ENCODE data around the gene STK24. TPM values are rescaled to one million over a fixed set of nuclear protein-coding genes. Genes with fewer than 3 reads are reported as not detected.

STK24 gene
- polyA plus RNA-seq, 3 donors = 30.4 to 65.9 (median 52.7) TPM

- 67 to 72% (median 69%) methylated on average over 10 of the region's 10 CpGs for WGBS, 3 donors
- no peak overlapping the region for H3K27ac ChIP-seq (ENCODE audit: low read depth, low read length)
Measured at GRCh38 chr13:98541701-98542203, 35.2 kb downstream of the STK24 start.

GRCh38 chr13:98541191-98541590 is 35.7 kb downstream of the STK24 start:
- no peak overlapping the region for H3K27ac ChIP-seq (ENCODE audit: low read depth, low read length)
- WGBS, 3 donors = 46 to 83% (median 54%) methylated on average over 5 of the region's 5 CpGs

GRCh38 chr13:98540476-98540875 is 36.4 kb downstream of the STK24 start:
- WGBS, 3 donors = 16 to 50% (median 50%) methylated on average over 1 of the region's 1 CpG
- H3K27ac ChIP-seq (ENCODE audit: low read depth, low read length) = no peak overlapping the region

DNA sequence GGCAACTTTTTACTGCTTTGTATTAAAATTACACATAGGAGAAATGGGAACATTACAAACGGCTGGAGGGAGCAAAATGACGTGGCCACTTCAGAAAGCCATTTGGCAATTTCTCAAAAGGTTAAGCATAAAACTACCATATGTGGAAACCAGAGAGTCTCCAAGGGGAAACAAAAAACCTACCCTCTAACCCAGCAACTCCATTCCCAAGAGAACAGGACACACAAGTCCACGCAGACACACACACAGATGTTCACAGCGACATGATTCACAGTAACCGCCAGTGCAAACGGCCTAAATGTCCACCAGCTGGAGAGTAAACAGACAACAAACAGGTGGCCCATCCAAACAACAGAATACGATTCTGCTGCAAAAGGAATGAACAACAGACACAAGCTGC is 37.2 kb downstream of the STK24 start:
- no peak overlapping the region for H3K27ac ChIP-seq (ENCODE audit: low read depth, low read length)
- 70 to 81% (median 77%) methylated on average over 7 of the region's 7 CpGs for WGBS, 3 donors

DNA sequence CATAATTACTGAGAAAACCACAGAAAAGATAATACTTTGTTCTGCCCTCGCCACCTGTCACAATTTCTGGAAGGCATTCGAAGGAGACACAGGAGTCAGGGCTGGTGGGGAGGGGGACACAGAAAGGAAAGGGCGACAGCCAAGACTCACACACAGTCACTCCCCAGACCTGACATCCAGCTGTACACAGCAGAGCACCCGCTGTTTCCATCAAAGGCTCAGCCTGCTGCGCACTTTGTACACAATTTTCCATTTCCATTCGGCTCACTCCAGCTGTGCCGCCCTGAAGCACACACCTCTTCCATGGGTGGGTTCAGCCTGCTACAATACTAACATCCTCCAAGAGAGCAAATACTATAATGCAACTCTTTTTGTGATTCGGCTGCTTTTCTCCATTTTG is 38.0 kb downstream of the STK24 start:
- WGBS, 3 donors = 92 to 95% (median 95%) methylated on average over 8 of the region's 8 CpGs
- H3K27ac ChIP-seq (ENCODE audit: low read depth, low read length) = no peak overlapping the region

DNA sequence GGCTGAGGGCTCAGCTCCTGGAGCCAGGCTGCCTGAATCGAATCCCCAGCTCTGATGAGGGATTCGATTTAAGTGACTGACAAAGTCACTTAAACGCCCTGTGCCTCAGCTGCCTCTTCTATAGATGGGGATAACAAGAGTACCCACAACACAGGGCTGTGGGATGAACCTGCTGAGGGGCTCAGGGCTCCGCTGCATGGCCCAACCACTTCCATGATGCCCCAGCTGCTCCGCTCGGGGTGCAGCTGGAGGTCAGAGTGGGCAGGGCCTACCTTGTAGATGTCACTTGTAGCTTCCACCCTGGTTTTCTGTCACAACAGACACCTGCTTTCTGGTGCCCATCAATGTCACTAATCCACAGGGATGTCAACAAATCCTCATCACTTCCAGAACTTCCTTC is 39.2 kb downstream of the STK24 start:
- 87 to 96% (median 94%) methylated on average over 6 of the region's 6 CpGs for WGBS, 3 donors
- H3K27ac ChIP-seq (ENCODE audit: low read depth, low read length) = no peak overlapping the region

GRCh38 chr13:98537306-98537705 is 39.6 kb downstream of the STK24 start:
- WGBS, 3 donors = 78 to 96% (median 95%) methylated on average over 14 of the region's 14 CpGs
- H3K27ac ChIP-seq (ENCODE audit: low read depth, low read length) = no peak overlapping the region

DNA sequence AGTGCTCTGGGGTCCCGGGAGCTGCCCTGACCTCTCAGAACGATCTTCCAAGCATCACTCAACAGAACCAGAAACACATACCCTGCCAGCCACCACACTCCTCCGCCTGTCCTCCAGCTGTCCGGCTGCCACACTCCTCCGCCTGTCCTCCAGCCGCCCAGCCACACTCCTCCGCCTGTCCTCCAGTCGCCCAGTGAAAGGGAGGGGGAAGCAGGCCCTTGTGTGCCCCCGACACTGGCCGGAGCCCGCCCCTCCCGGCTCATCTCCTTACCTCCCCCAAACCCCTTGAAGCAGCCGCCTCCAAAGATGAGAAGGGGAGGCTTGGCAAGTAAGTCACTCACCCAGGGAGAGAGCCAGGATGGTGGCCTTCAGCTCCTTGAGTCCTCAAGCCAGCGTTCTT is 40.2 kb downstream of the STK24 start:
- WGBS, 3 donors = 84 to 88% (median 86%) methylated on average over 14 of the region's 14 CpGs
- no peak overlapping the region for H3K27ac ChIP-seq (ENCODE audit: low read depth, low read length)

- no peak overlapping the region for H3K27ac ChIP-seq (ENCODE audit: low read depth, low read length)
- WGBS, 3 donors = 35 to 70% (median 63%) methylated on average over 13 of the region's 13 CpGs
Measured at GRCh38 chr13:98535501-98536354, 41.2 kb downstream of the STK24 start.

GRCh38 chr13:98534821-98535220 is 42.1 kb downstream of the STK24 start:
- no peak overlapping the region for H3K27ac ChIP-seq (ENCODE audit: low read depth, low read length)
- 87 to 97% (median 96%) methylated on average over 7 of the region's 7 CpGs for WGBS, 3 donors

DNA sequence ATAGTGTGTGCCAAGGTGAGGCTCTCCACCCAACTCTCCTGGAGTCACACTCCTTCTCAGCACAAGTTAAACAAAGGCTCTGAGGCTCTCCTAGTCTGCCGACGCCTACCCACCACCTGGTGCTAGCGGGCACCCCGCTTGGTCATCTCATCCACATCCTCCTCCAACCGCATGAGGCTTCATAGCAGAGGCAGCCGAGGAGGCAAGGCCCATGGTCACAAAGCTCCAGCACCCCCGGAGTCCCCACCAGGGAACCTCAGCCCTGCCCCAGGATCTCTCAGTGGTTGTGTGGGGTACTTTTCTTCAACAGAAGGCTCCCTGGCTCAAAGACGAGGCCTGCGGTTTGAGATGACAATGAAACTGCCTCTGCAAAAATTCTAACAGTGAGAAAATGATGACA is 43.0 kb downstream of the STK24 start:
- 89 to 95% (median 93%) methylated on average over 9 of the region's 9 CpGs for WGBS, 3 donors

DNA sequence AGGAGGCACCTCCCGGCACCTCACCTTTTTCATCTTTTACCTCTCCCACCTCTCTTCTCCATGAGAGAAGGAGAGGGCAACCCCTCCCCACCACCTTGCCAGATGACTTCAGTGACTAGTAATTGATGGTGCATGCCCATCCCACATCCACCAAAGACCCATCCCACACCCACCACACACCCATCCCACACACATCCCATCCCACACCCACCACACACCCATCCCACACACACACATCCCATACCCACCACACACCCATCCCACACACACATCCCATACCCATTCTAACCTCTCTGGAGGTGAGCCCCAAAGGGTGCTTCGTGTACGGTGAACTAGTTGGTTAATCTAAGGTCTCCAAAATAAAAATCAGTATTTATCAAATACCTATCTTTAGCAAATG is 44.7 kb downstream of the STK24 start:
- 94 to 98% (median 95%) methylated on average over 3 of the region's 3 CpGs for WGBS, 3 donors
- no peak overlapping the region for H3K27ac ChIP-seq (ENCODE audit: low read depth, low read length)

More for the DNA sequence above, 43.0 kb downstream of the STK24 start:
- no peak overlapping the region for H3K27ac ChIP-seq (ENCODE audit: low read depth, low read length)

DNA sequence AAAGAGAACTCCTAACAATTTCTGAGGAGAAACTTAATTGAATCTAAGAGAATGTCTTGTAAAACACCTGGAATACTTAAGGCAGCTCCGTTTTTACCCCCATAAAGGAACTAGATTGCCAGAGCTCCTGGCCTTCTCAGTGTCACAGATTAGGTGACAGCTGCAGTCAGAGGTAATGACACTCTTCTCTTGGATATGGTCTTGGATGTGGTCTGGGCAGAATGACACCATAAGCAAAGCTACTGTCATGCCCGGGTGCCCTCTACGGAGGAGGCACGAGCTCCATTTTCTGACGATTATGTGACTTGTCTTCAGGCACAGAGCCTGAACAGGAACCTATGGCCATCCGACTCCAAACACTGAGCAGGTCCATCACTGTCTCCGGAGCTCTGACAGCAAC is 46.7 kb downstream of the STK24 start:
- WGBS, 3 donors = 89 to 96% (median 93%) methylated on average over 7 of the region's 7 CpGs

GRCh38 chr13:98529171-98529570 is 47.7 kb downstream of the STK24 start:
- WGBS, 3 donors = 93 to 96% (median 94%) methylated on average over 8 of the region's 8 CpGs
- no peak overlapping the region for H3K27ac ChIP-seq (ENCODE audit: low read depth, low read length)

More for the DNA sequence above, 46.7 kb downstream of the STK24 start:
- no peak overlapping the region for H3K27ac ChIP-seq (ENCODE audit: low read depth, low read length)

DNA sequence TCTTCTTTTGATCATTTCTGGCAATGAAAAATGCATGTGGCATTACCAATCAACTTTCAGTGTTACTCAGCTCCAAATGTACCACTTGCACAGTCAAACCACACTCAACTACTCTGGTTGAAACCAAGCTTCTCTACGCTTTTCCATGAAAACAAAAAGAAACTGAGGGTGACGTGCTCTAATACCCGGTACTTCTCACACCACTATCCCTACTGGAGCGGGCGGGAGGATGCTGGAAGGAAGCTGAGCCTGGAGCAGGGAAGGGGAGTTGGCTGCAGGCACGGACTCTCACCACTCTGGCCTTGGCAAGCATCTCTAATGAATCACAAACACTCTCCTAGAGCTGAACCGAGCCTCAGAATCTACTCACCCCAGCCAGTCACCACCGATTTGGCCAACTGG is 48.2 kb downstream of the STK24 start:
- 60 to 75% (median 67%) methylated on average over 8 of the region's 8 CpGs for WGBS, 3 donors
- no peak overlapping the region for H3K27ac ChIP-seq (ENCODE audit: low read depth, low read length)

GRCh38 chr13:98527526-98527925 is 49.4 kb downstream of the STK24 start:
- WGBS, 3 donors = 92 to 98% (median 96%) methylated on average over 13 of the region's 13 CpGs
- H3K27ac ChIP-seq (ENCODE audit: low read depth, low read length) = no peak overlapping the region

DNA sequence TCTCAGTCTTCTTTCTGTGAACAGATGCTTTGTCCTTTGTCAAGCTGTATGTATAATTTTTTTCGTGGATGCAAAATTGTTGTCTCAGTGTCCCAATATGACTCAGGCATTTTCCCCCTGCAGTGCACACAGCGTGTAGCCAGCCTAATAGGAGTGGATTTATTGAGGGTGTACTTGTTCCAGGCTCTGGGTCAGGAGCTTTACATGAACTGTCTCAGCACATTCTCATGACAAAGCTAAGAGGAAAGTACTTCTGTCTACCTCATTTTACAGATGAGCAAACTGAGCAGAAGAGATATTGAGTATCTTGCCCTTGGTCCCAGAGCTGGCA is 50.8 kb downstream of the STK24 start:
- H3K27ac ChIP-seq (ENCODE audit: low read depth, low read length) = no peak overlapping the region
- WGBS, 3 donors = 82 to 95% (median 93%) methylated on average over 2 of the region's 2 CpGs

- WGBS, 3 donors = 79 to 87% (median 82%) methylated on average over 18 of the region's 18 CpGs
Measured at GRCh38 chr13:98525456-98526181, 51.3 kb downstream of the STK24 start.

GRCh38 chr13:98524793-98525192 is 52.1 kb downstream of the STK24 start:
- H3K27ac ChIP-seq (ENCODE audit: low read depth, low read length) = no peak overlapping the region
- 52 to 93% (median 91%) methylated on average over 11 of the region's 11 CpGs for WGBS, 3 donors

More at GRCh38 chr13:98525456-98526181, 51.3 kb downstream of the STK24 start:
- H3K27ac ChIP-seq (ENCODE audit: low read depth, low read length) = no peak overlapping the region

Measured in adipose tissue (tissue), 3 donors.